NCI-H748 (cell line): ENCODE data around the gene P3R3URF.

ENCODE experiments used
- DNase-seq: peaks from one replicate; lab custom pipeline; 2025; ENCODE audit not compliant: unreplicated experiment; lab: John Stamatoyannopoulos, UW

The P3R3URF gene

GRCh38 chr1:46133781-46134350 lies 42.4 kb downstream of the P3R3URF start:
- peak; percentile 28 for DNase-seq

- DNase-seq, result peak; percentile 94
Measured at GRCh38 chr1:46133181-46133658, 43.1 kb downstream of the P3R3URF start.

DNA sequence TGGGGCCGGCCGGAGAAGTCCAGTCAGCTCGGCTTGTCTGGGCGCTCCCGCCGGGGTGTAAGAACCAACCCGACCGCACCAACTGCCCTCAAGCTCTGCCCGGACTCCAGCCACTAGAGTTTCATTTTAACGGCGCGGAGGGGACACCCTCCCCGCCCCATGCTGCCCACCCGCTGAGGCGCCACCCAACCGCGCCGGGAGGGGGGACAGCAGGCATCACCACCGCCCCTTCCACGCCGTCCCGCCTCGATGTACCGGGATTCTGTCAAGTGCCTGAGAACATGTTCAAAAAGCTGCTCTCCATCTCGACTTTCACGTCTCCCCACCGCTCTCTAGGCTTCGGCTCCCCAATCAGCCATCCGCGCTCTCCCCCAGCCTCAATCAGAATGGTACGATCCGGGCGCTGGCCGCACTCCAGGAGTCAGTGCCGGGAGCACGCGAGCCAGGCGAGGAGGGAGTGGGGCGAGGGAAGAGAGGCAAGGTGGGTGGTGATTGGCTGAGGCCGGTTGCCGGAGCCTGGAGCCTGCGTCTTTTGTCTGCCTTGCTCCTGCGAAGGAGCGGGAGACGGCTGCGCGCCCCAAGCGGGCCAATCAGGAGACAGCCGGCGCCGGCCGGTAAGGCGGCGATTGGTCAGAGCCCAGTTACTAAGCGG lies 43.6 kb downstream of the P3R3URF start, which contains the start of gene PIK3R3:
Gene PIK3R3 (minus strand): TSS at position 101 of the 652 bp plus-strand sequence. CDS start 677 bp downstream, outside the sequence.
- DNase-seq, result peak; percentile 99

DNA sequence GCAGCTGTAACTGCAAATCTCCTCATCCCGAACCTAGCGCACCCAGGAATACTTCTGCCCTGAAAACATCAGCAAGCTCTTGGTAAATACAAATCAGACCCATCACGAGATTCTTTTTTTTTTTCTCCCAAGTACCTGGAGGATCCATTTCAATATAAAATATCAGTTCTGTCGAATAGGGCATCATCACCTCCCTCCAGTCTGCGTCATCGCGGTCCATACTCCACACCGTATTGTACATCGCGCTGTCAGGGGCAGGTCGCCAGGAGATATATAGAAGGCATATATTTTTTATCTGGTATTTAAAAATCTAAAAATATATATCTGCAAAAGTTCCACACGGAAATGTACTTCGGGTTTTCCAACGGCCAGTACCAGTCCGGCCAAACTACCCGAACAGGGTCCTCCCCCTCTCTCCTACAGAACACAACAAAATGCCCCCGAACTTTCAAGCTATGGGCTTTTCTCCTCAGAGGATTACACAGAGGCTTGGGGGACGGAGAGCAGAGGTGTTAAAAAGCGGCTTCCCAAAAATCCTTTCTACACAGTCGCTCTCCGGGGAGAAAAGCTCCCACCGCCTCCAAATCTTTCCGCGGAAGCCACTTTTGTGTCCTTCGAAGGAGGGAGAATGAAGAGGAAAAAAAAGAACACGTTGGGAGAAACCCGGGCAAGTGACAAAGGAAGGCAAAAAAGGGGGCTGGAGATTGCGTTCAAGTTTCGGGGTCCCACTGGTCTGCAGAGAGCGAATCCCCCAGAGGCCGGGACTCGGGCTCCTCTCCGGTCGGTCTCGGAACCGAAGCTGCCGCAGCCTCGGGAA lies 44.4 kb downstream of the P3R3URF start:
- peak; percentile 72 for DNase-seq

GRCh38 chr1:46131093-46131492 lies 45.2 kb downstream of the P3R3URF start:
- DNase-seq, result peak; percentile 7

DNA sequence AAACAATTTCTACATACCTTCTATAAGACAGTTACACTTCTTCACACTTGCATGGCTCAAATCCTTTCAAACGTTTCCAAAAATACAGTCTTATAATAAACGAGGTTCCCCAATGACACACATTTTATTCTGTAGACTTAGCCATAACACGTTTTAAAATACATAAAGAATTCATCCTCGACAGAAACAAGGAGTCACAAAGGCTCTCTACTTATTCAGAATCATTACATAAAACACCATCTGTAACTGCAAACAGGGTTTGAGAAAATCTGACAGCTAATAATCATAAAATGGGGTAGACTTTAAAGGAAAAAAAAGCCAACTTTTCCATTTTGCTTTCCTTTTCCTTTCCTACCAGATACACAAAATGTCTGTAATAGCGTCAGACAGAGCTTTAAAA lies 45.7 kb downstream of the P3R3URF start:
- DNase-seq, result no peak

GRCh38 chr1:46130121-46130520 lies 46.2 kb downstream of the P3R3URF start:
- DNase-seq, result no peak

GRCh38 chr1:46128344-46128743 lies 47.9 kb downstream of the P3R3URF start:
- no peak for DNase-seq
